Left ventricle myocardium inferior (tissue), 1 donor: ENCODE results near the gene METTL8. TPM values are rescaled to one million over a fixed set of nuclear protein-coding genes. Genes with fewer than 3 reads are reported as not detected.
"Not testable (repeated sequence)": the region's sequence is repeated elsewhere in the genome, so short reads cannot be mapped to it uniquely, and the experiment has no call there.

Experiments
- DNase-seq: peaks from one replicate; pipeline ENCODE4 v3.0.0-alpha.2; 2020
- H3K27ac ChIP-seq: fragments of 200-600 bp; replicated peaks from 2 replicates; pipeline ENCODE4 v1.8.0; 2021
- H3K27me3 ChIP-seq: fragments of 200-600 bp; 2 replicates; pipeline ENCODE4 v1.8.0; 2021; ENCODE audit warnings: low read depth
- H3K36me3 ChIP-seq: fragments of 200-600 bp; 2 replicates; pipeline ENCODE4 v1.8.0; 2021
- H3K4me1 ChIP-seq: fragments of 200-600 bp; 2 replicates; pipeline ENCODE4 v1.8.0; 2021
- H3K4me3 ChIP-seq: fragments of 200-600 bp; 2 replicates; pipeline ENCODE4 v1.8.0; 2021; ENCODE audit warnings: mild to moderate bottlenecking, moderate library complexity
- H3K9me3 ChIP-seq: fragments of 200-600 bp; replicated peaks from 2 replicates; pipeline ENCODE4 v1.8.0; 2021
- CTCF ChIP-seq: fragments of 200-600 bp; IDR thresholded peaks from 2 replicates; pipeline ENCODE4 v1.8.0; 2021; ENCODE audit warnings: antibody characterized with exemption, mild to moderate bottlenecking, borderline replicate concordance
- intact Hi-C: fragments of 100-400 bp; cut with micrococcal nuclease; formaldehyde crosslinking; loops from one replicate; pipeline ENCODE4 v1.11.0; 2022
- total RNA-seq: library from RNA; stranded (reverse); fragmentation: NEBNext Ultra II Directional; extraction: Animal tissue kit (Norgen Biotek cat#: 25700); gene quantifications from one replicate; pipeline ENCODE4 v1.2.1, GENCODE V29; 2021
- donor health status: DM: no; HTN: yes; CAD: no; lungs with severe emphysema.

Gene METTL8
- total RNA-seq, 1 donor from 2014 or later: 10.4 TPM

GRCh38 chr2:171430516-171431410 lies 3.0 kb downstream of the METTL8 start:
- Histone ChIP-seq H3K27me3 (no peaks in the 10 kb centered on the region), H3K4me3 (no peak overlapping the region), H3K27ac (no peak overlapping the region), H3K9me3 (no peaks in the 10 kb centered on the region), H3K36me3 (no peaks in the 10 kb centered on the region), H3K4me1 (peaks cover 26% of the 10 kb centered on the region)
- intact Hi-C loops: no loop called here
- DNase-seq: no peak
- no peak for TF ChIP-seq CTCF

GRCh38 chr2:171422710-171423495 lies 10.9 kb downstream of the METTL8 start:
- H3K4me3 ChIP-seq, H3K4me1 ChIP-seq, H3K27ac ChIP-seq, DNase-seq, H3K36me3 ChIP-seq, H3K27me3 ChIP-seq, intact Hi-C loops: not testable (repeated sequence)
- peaks cover 14% of the 10 kb centered on the region for H3K9me3 ChIP-seq

GRCh38 chr2:171420728-171421563 lies 12.8 kb downstream of the METTL8 start:
- intact Hi-C loops: no loop called here
- TF ChIP-seq CTCF: no peak

GRCh38 chr2:171419333-171419732 lies 14.5 kb downstream of the METTL8 start:
- no peaks in the 10 kb centered on the region for H3K27me3 ChIP-seq

More at GRCh38 chr2:171420728-171421563, 12.8 kb downstream of the METTL8 start:
- H3K36me3 ChIP-seq: no peaks in the 10 kb centered on the region
- no peak overlapping the region for H3K27ac ChIP-seq
- no peak for DNase-seq
- no peaks in the 10 kb centered on the region for H3K27me3 ChIP-seq
- H3K4me1 ChIP-seq: peaks cover under 1% of the 10 kb centered on the region
- H3K4me3 ChIP-seq: no peak overlapping the region
- H3K9me3 ChIP-seq: peaks cover 14% of the 10 kb centered on the region

More at GRCh38 chr2:171419333-171419732, 14.5 kb downstream of the METTL8 start:
- Histone ChIP-seq H3K9me3 (peaks cover 13% of the 10 kb centered on the region), H3K27ac (no peak overlapping the region), H3K36me3 (no peaks in the 10 kb centered on the region), H3K4me1 (peaks cover 4% of the 10 kb centered on the region), H3K4me3 (no peak overlapping the region)
- no peak for TF ChIP-seq CTCF
- intact Hi-C loops: loop anchor here (10.0 kb wide), 1 partner anchor 435 kb away; no protein-coding TSS in a partner anchor
- DNase-seq: no peak
